ENCODE data around the gene NEK1. TPM values are rescaled to one million over a fixed set of nuclear protein-coding genes. Genes with fewer than 3 reads are reported as not detected.

NEK1 gene
- total and polyA plus RNA-seq, 2 of the 8 experiments (the other 6 are each of a cell fraction or from before 2014, with no cell fraction given) = 3.9 to 11.7 TPM

- Histone ChIP-seq H2AK5ac (ENCODE audit: low read depth, low read length) (no peak overlapping the region), H2AFZ (ENCODE audit: low read length) (no peak overlapping the region), H2BK15ac (ENCODE audit: low read length) (no peak overlapping the region), H3K36me3 (ENCODE audit: control insufficient read depth in 2 of 4, insufficient read depth in 4 of 4, low read length in 3 of 4) (peaks cover 0 to 16% (median 3%) of the 10 kb centered on the region in 4 experiments; a peak in 4 of 8 replicates), H2BK20ac (ENCODE audit: low read length) (no peak overlapping the region), H3K4me3 (ENCODE audit: extremely low read depth in 1 of 4, insufficient read depth in 2 of 4, low read depth in 3 of 4, low read length in 4 of 4) (no peak overlapping the region), H3K23ac (ENCODE audit: insufficient read length) (no peak overlapping the region), H3K79me2 (ENCODE audit: control insufficient read depth in 1 of 2, insufficient read depth in 2 of 2, low read length in 2 of 2) (no peaks in the 10 kb centered on the region), H3K79me1 (ENCODE audit: low read depth, low read length) (no peaks in the 10 kb centered on the region), H3K14ac (ENCODE audit: insufficient read length) (no peak overlapping the region), H4K5ac (ENCODE audit: insufficient read length, low read depth, low read length) (no peak overlapping the region), H4K20me1 (replicated peaks in 1 of 2; ENCODE audit: control insufficient read depth in 1 of 2, insufficient read depth in 2 of 2, low read length in 2 of 2) (peaks cover 0 to 1% of the 10 kb centered on the region in 2 experiments), H3K18ac (ENCODE audit: extremely low read depth, low read length) (no peak overlapping the region), H3K4me1 (replicated peaks in 1 of 4; ENCODE audit: control insufficient read depth in 3 of 4, insufficient read depth in 4 of 4, low read length in 3 of 4) (no peaks in the 10 kb centered on the region), H4K91ac (replicated peaks; ENCODE audit: insufficient read length, low read length) (no peak overlapping the region), H2BK12ac (ENCODE audit: low read depth, low read length) (no peak overlapping the region), H3K23me2 (ENCODE audit: low read depth, low read length) (no peaks in the 10 kb centered on the region), H4K8ac (ENCODE audit: extremely low read depth, insufficient read depth, low read length) (no peak overlapping the region), H3K4ac (replicated peaks; ENCODE audit: insufficient read length, low read depth, low read length) (no peak overlapping the region), H3K56ac (replicated peaks; ENCODE audit: insufficient read length, low read depth, low read length) (no peak overlapping the region), H2BK120ac (replicated peaks; ENCODE audit: low read depth, low read length) (no peak overlapping the region), H3K9me3 (ENCODE audit: insufficient read depth in 2 of 2, low read depth in 1 of 2, low read length in 1 of 2) (no peaks in the 10 kb centered on the region), H3K27ac (ENCODE audit: low read depth, low read length) (no peak overlapping the region), H2BK5ac (ENCODE audit: low read depth, low read length) (no peak overlapping the region), H3K9ac (replicated peaks in 1 of 4; ENCODE audit: extremely low read depth in 1 of 4, low read depth in 3 of 4, low read length in 3 of 4) (no peak overlapping the region), H3K4me2 (ENCODE audit: insufficient read depth in 1 of 2, low read depth in 2 of 2, low read length in 2 of 2) (no peak overlapping the region), H3K27me3 (replicated peaks in 1 of 4; ENCODE audit: control insufficient read depth in 3 of 4, extremely low read depth in 1 of 4, insufficient read depth in 3 of 4, low read length in 3 of 4) (no peaks in the 10 kb centered on the region)
- DNase-seq (ENCODE audit: low read depth in 1 of 2, low spot score in 2 of 2) (no peak), FAIRE-seq (no peak)
- POLR2A ChIA-PET (ENCODE audit: partially characterized antibody) = interaction anchor here (0.7 kb wide), 1 partner anchor 19 kb away, joined by 3 read pairs; no protein-coding TSS in a partner anchor
- CTCF ChIA-PET (ENCODE audit: partially characterized antibody) = no interaction called here
- no peak for TF ChIP-seq RNF2 (IDR thresholded peaks at IDR 0.05; ENCODE audit: borderline replicate concordance, low read depth, low read length, missing control alignments, poor library complexity, severe bottlenecking)
- no peak for TF ChIP-seq KDM1A (IDR thresholded peaks at IDR 0.05; ENCODE audit: borderline replicate concordance, low read length)
- TF ChIP-seq TCF12 (IDR thresholded peaks at IDR 0.05; ENCODE audit: low read depth, low read length) = no peak
- TF ChIP-seq RXRA (IDR thresholded peaks at IDR 0.05; ENCODE audit: insufficient read depth, low read depth, low read length) = no peak
- TF ChIP-seq CBX5 (IDR thresholded peaks at IDR 0.05; ENCODE audit: low read depth, low read length) = no peak
- no peak for TF ChIP-seq SP2 (IDR thresholded peaks at IDR 0.05; ENCODE audit: low read length)
Observed at GRCh38 chr4:169640261-169640870, 28.0 kb upstream of the NEK1 start.
